ENCODE results near the gene MBD1.
"Not testable (repeated sequence)": the region's sequence is repeated elsewhere in the genome, so short reads cannot be mapped to it uniquely, and the experiment has no call there.

MBD1 gene

DNA sequence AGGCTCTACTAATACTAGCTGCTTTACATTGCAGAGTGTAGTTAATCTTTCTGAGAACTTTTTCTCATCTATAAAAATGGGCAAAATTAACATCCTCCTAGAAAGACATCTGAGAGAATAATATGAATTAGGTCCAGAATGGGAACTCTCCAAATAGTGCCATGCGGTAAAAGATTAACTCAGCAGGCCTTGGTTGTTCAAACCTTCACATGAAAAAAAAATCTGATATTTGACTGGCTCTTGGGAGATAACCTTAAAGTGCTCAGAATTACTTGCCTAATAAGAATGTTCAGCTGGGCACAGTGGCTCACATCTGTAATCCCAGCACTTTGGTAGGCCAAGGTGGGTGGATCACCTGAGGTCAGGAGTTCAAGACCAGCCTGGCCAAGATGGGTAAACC lies 11.7 kb upstream of the MBD1 start:
- H3K4me1 ChIP-seq (ENCODE audit: control insufficient read depth, insufficient read depth, low read length) = no peaks in the 10 kb centered on the region
- no peaks in the 10 kb centered on the region for H3K27me3 ChIP-seq (ENCODE audit: control insufficient read depth, insufficient read depth, low read length, poor library complexity, severe bottlenecking)
- no peak overlapping the region for H3K4me3 ChIP-seq (ENCODE audit: insufficient read depth, low read depth, low read length)
- no peak overlapping the region for H3K27ac ChIP-seq (ENCODE audit: insufficient read depth, low read depth, low read length, poor library complexity, severe bottlenecking)
- 100% methylated on average over 1 of the region's 1 CpG for WGBS, 2 experiments
- H3K36me3 ChIP-seq (ENCODE audit: control insufficient read depth, insufficient read depth, low read length) = no peaks in the 10 kb centered on the region
- no peaks in the 10 kb centered on the region for H3K9me3 ChIP-seq (ENCODE audit: control insufficient read depth, low read length)

DNA sequence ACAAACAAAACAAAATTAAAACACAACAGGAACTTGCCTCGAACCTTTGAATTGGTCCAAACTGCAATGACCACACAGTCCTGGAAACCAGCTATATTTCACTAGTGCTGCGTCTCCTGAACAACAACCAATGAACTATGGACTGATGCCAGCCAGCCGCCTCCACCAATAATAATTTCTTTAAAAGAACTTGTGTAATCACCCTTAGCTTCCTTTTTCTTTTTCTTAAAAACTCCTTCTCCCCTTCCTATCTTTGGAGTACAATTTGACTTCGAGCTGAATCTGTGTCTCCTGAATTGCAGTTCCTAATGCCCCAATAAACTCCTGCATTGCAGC lies 7.8 kb upstream of the MBD1 start:
- Histone ChIP-seq H3K27ac (ENCODE audit: insufficient read depth, low read depth, low read length, poor library complexity, severe bottlenecking) (no peak overlapping the region), H3K4me1 (ENCODE audit: control insufficient read depth, insufficient read depth, low read length) (peaks cover 4% of the 10 kb centered on the region), H3K9me3 (ENCODE audit: control insufficient read depth, low read length) (no peaks in the 10 kb centered on the region), H3K4me3 (ENCODE audit: insufficient read depth, low read depth, low read length) (no peak overlapping the region), H3K27me3 (ENCODE audit: control insufficient read depth, insufficient read depth, low read length, poor library complexity, severe bottlenecking) (no peaks in the 10 kb centered on the region), H3K36me3 (ENCODE audit: control insufficient read depth, insufficient read depth, low read length) (peaks cover 15% of the 10 kb centered on the region)
- WGBS, 2 experiments = 89 to 95% methylated on average over 4 of the region's 4 CpGs

DNA sequence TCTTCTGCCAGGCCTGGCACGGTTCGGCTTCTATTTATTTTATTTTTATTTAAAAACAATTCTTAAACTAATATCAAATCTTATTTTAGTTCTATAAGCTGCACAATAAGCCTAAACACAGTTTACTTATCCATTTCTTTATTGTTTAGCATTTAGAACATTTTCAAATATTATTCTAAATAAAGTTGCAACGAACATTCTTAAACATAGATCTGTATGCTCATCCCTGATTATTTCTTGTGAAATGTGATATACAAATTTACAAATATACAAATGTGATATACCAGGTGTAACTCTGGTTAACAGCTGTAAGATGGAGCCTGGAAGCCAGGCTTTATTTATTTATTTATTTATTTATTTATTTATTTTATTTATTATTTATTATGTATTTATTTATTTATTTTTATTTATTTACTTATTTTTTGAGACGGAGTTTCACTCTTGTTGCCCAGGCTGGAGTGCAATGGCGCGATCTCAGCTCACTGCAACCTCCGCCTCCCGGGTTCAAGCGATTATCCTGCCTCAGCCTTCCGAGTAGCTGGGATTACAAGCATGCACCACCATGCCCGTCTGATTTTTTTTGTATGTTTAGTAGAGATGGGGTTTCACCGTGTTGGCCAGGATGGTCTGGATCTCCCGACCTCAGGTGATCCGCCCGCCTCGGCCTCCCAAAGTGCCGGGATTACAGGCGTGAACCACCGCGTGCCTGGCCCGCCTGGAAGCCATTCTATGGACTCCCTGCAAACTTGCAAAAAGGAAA lies 7.2 kb upstream of the MBD1 start:
- 80 to 87% methylated on average over 18 to 20 of the region's 21 CpGs for WGBS, 2 experiments
- H3K27ac ChIP-seq (ENCODE audit: insufficient read depth, low read depth, low read length, poor library complexity, severe bottlenecking) = peak overlapping the region; percentile 56
- not testable (repeated sequence) for H3K9me3 ChIP-seq (ENCODE audit: control insufficient read depth, low read length)

DNA sequence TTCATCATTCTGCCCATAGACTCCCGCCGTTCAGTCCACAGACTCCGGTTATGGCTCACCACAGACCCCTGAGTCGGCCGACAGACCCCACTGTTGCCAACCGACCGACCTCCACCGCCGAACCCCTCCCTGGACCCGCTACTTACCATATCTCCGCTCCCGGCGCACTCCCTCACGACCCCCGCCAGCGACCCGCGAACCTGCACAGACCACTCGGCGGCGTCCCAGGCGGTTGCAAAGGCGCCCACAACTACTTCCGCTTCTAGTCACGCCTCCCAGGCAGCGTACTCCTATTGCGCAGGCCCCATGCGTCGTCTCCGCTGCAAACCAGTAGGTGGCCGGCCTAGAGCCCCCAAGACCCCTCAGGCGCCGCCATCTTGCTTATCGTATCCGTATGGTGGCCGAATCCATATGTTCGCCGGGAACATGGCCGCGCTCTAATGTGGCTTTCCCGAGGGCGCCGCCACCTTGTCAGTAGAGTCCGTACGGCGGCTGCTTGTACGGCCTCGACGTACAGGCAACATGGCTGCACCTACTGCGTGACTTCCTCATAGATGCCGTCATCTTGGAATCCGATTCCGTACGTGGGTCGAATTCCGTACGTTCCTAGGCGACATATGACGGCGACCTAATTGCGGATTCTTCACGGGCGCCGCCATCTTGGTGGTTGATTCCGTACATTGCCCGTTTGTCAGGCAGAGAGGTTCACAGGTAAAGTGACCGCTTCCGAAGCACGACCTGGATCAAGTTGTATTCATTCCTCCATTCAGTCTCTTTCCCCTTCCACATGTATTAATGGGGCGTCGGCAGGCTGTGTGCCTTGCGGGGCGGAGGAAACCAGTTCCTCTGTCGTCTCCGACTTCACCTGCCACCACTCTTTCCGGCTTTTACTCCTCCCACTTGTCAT lies 6.4 kb upstream of the MBD1 start, which contains the start of gene CXXC1:
Gene CXXC1, minus strand, starts transcription at position 252 of the 907 bp plus-strand sequence. Its CDS starts 103 bp downstream, at position 149.
- peak within 1 kb of the TSS; percentile 56 for H3K27ac ChIP-seq (ENCODE audit: insufficient read depth, low read depth, low read length, poor library complexity, severe bottlenecking)

More for the DNA sequence above, 7.2 kb upstream of the MBD1 start:
- Histone ChIP-seq H3K36me3 (ENCODE audit: control insufficient read depth, insufficient read depth, low read length) (peaks cover 16% of the 10 kb centered on the region), H3K4me3 (ENCODE audit: insufficient read depth, low read depth, low read length) (peak overlapping the region; percentile 85)
- not testable (repeated sequence) for H3K27me3 ChIP-seq (ENCODE audit: control insufficient read depth, insufficient read depth, low read length, poor library complexity, severe bottlenecking); H3K4me1 ChIP-seq (ENCODE audit: control insufficient read depth, insufficient read depth, low read length)

DNA sequence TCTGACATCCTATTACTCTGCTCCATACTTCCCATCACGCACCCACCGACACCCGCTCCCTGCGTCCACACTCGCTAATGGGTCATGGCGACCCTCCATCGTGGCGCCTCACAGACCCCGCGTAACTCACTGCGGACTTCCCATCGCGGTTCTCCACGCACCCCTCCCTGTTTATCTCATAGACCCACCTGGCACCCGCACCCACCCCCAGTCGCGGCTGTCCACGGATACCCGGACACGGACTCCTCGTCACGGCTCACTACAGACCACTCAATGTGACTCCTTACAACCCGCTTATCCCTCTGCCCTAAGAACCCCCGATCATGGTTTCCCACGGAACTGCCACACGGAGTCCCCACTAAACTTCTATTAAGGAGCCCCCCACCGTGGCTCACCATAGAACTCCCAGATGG lies 5.7 kb upstream of the MBD1 start:
- no peaks in the 10 kb centered on the region for H3K9me3 ChIP-seq (ENCODE audit: control insufficient read depth, low read length)
- H3K36me3 ChIP-seq (ENCODE audit: control insufficient read depth, insufficient read depth, low read length) = peaks cover 24% of the 10 kb centered on the region
- H3K27me3 ChIP-seq (ENCODE audit: control insufficient read depth, insufficient read depth, low read length, poor library complexity, severe bottlenecking) = no peaks in the 10 kb centered on the region
- no peak overlapping the region for H3K27ac ChIP-seq (ENCODE audit: insufficient read depth, low read depth, low read length, poor library complexity, severe bottlenecking)
- H3K4me3 ChIP-seq (ENCODE audit: insufficient read depth, low read depth, low read length) = peak overlapping the region; percentile 85
- H3K4me1 ChIP-seq (ENCODE audit: control insufficient read depth, insufficient read depth, low read length) = peaks cover 4% of the 10 kb centered on the region
- 1 to 2% methylated on average over 27 of the region's 27 CpGs for WGBS, 2 experiments

More for the DNA sequence above, 6.4 kb upstream of the MBD1 start, which contains the start of gene CXXC1:
- WGBS, 2 experiments = 0% methylated on average over 76 of the region's 76 CpGs
- peaks cover 4% of the 10 kb centered on the region for H3K4me1 ChIP-seq (ENCODE audit: control insufficient read depth, insufficient read depth, low read length)
- peak within 1 kb of the TSS; percentile 85 for H3K4me3 ChIP-seq (ENCODE audit: insufficient read depth, low read depth, low read length)
- H3K36me3 ChIP-seq (ENCODE audit: control insufficient read depth, insufficient read depth, low read length) = peaks cover 24% of the 10 kb centered on the region
- no peaks in the 10 kb centered on the region for H3K27me3 ChIP-seq (ENCODE audit: control insufficient read depth, insufficient read depth, low read length, poor library complexity, severe bottlenecking)
- H3K9me3 ChIP-seq (ENCODE audit: control insufficient read depth, low read length) = no peaks in the 10 kb centered on the region

- peak overlapping the region; percentile 85 for H3K4me3 ChIP-seq (ENCODE audit: insufficient read depth, low read depth, low read length)
- no peaks in the 10 kb centered on the region for H3K9me3 ChIP-seq (ENCODE audit: control insufficient read depth, low read length)
- peaks cover 24% of the 10 kb centered on the region for H3K36me3 ChIP-seq (ENCODE audit: control insufficient read depth, insufficient read depth, low read length)
- no peaks in the 10 kb centered on the region for H3K27me3 ChIP-seq (ENCODE audit: control insufficient read depth, insufficient read depth, low read length, poor library complexity, severe bottlenecking)
- 39 to 42% methylated on average over 23 of the region's 23 CpGs for WGBS, 2 experiments
- peaks cover 4% of the 10 kb centered on the region for H3K4me1 ChIP-seq (ENCODE audit: control insufficient read depth, insufficient read depth, low read length)
- no peak overlapping the region for H3K27ac ChIP-seq (ENCODE audit: insufficient read depth, low read depth, low read length, poor library complexity, severe bottlenecking)
Measured at GRCh38 chr18:50286391-50287027, 5.2 kb upstream of the MBD1 start.

DNA sequence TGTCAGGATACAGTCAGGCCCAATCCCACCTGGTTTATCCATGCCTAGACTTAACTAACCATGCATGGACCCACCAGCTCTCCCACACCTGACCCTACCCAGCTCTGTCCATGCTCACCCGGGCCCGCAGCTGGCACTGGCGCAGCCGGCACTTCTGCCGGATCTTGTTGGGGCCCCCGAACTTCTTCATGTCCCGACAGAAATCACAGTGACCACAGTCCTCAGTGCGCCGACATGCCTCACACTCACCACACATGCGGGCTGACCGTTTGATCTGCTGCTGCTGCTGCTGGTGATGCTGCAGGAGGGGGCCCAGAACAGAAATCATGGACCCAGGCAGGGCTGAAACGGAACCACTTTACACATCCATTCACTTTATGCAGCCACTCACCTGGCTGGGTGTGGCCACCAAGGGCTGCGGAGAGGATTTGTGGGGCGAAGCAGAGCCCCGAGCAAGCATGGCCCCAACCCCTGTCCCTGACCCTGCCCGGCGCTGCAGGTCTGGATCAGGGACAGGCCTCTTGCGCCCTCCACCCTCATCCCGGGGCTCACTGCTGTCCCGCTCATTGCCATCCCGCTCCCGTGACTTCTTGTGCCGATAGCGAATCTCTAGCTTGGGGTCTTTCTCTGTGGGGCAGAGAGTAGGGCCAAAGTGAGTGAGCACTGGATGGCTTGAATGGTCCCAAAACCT lies 4.5 kb upstream of the MBD1 start:
- Histone ChIP-seq H3K4me1 (ENCODE audit: control insufficient read depth, insufficient read depth, low read length) (peaks cover 4% of the 10 kb centered on the region), H3K36me3 (ENCODE audit: control insufficient read depth, insufficient read depth, low read length) (peaks cover 24% of the 10 kb centered on the region), H3K9me3 (ENCODE audit: control insufficient read depth, low read length) (no peaks in the 10 kb centered on the region), H3K27ac (ENCODE audit: insufficient read depth, low read depth, low read length, poor library complexity, severe bottlenecking) (no peak overlapping the region), H3K27me3 (ENCODE audit: control insufficient read depth, insufficient read depth, low read length, poor library complexity, severe bottlenecking) (no peaks in the 10 kb centered on the region), H3K4me3 (ENCODE audit: insufficient read depth, low read depth, low read length) (no peak overlapping the region)
- WGBS, 2 experiments = 94 to 95% methylated on average over 24 of the region's 24 CpGs

- Histone ChIP-seq H3K4me3 (ENCODE audit: insufficient read depth, low read depth, low read length) (no peak overlapping the region), H3K9me3 (ENCODE audit: control insufficient read depth, low read length) (no peaks in the 10 kb centered on the region), H3K27ac (ENCODE audit: insufficient read depth, low read depth, low read length, poor library complexity, severe bottlenecking) (no peak overlapping the region), H3K4me1 (ENCODE audit: control insufficient read depth, insufficient read depth, low read length) (peaks cover 7% of the 10 kb centered on the region), H3K27me3 (ENCODE audit: control insufficient read depth, insufficient read depth, low read length, poor library complexity, severe bottlenecking) (no peaks in the 10 kb centered on the region), H3K36me3 (ENCODE audit: control insufficient read depth, insufficient read depth, low read length) (peaks cover 24% of the 10 kb centered on the region)
- 94% methylated on average over 13 of the region's 13 CpGs for WGBS, 2 experiments
Measured at GRCh38 chr18:50285071-50285470, 3.7 kb upstream of the MBD1 start.

DNA sequence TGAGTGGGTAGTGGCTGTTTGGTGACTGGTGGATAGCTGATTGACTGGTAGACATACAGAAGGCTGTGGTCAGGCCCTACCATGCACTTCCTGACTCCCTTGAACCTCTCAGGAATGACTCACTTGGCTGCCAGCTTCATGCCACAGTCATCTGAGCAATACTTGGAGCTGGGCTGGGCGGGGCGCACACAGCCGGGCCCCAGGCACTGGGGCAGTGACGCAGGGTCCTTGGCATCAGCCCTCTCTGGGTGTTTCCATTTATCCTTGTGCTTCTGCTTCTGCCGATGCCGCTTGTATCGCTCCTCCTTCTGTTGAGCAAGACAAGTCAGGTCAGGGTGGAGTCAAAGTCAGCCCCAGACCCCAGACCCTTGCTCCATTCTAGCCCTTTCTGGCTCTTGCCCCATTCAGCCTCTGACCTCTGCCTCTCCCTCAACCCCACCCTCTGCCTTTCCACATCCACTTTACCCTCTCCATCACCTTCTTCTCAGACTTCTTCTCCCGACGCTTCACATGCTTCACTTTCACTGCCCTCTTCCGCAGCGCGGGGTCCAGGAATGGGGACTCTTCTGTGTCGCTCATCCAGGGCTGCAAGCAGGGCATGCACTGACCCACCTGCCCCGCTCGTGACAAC lies 3.0 kb upstream of the MBD1 start:
- no peaks in the 10 kb centered on the region for H3K27me3 ChIP-seq (ENCODE audit: control insufficient read depth, insufficient read depth, low read length, poor library complexity, severe bottlenecking)
- 94 to 95% methylated on average over 15 of the region's 15 CpGs for WGBS, 2 experiments
- H3K9me3 ChIP-seq (ENCODE audit: control insufficient read depth, low read length) = no peaks in the 10 kb centered on the region
- no peak overlapping the region for H3K27ac ChIP-seq (ENCODE audit: insufficient read depth, low read depth, low read length, poor library complexity, severe bottlenecking)
- H3K36me3 ChIP-seq (ENCODE audit: control insufficient read depth, insufficient read depth, low read length) = peaks cover 26% of the 10 kb centered on the region
- H3K4me1 ChIP-seq (ENCODE audit: control insufficient read depth, insufficient read depth, low read length) = peaks cover 13% of the 10 kb centered on the region
- H3K4me3 ChIP-seq (ENCODE audit: insufficient read depth, low read depth, low read length) = no peak overlapping the region
